ENCODE measurements around the gene CNST. TPM values are rescaled to one million over a fixed set of nuclear protein-coding genes. Genes with fewer than 3 reads are reported as not detected.

The CNST gene
- total and polyA plus RNA-seq, 9 of the 15 experiments (the other 6 are each of a cell fraction or from before 2014, with no cell fraction given), result 17.0 to 55.3 (median 30.8) TPM

- no peak for TF ChIP-seq ZNF146 (CRISPR knock-in tag; IDR thresholded peaks at IDR 0.05; ENCODE audit: unreplicated experiment)
- TF ChIP-seq HDAC3 (IDR thresholded peaks at IDR 0.05; ENCODE audit: borderline replicate concordance, partially characterized antibody), result no peak
- no peak for TF ChIP-seq MAFG (tag; conservative IDR thresholded peaks at IDR 0.05)
- TF ChIP-seq ZNF224 (CRISPR knock-in tag; IDR thresholded peaks at IDR 0.05), result no peak
- TF ChIP-seq SP1 (CRISPR knock-in tag; IDR thresholded peaks at IDR 0.05), result no peak
- no peak for TF ChIP-seq ZNF133 (CRISPR knock-in tag; IDR thresholded peaks at IDR 0.05)
- TF ChIP-seq ZZZ3 (IDR thresholded peaks at IDR 0.05), result no peak
- peak; percentile 27; the same call in 1 of the 2 replicates for TF ChIP-seq CREM (IDR thresholded peaks at IDR 0.05; ENCODE audit: low read depth)
- TF ChIP-seq STAT6 (CRISPR knock-in tag; IDR thresholded peaks at IDR 0.05), result no peak
- no peak for TF ChIP-seq ZNF583 (CRISPR knock-in tag; IDR thresholded peaks at IDR 0.05)
- TF ChIP-seq CHAMP1 (IDR thresholded peaks at IDR 0.05), result peak; percentile 32; the same call in 1 of the 2 replicates
- TF ChIP-seq REST (IDR thresholded peaks at IDR 0.05; ENCODE audit: borderline replicate concordance), result peak; percentile 70; the same call in 1 of the 2 replicates
- TF ChIP-seq REST (CRISPR knock-in tag; IDR thresholded peaks at IDR 0.05; ENCODE audit: low read depth), result no peak
- TF ChIP-seq ZNF780A (CRISPR knock-in tag; IDR thresholded peaks at IDR 0.05), result no peak
- peak; percentile 68 for TF ChIP-seq DPF2 (IDR thresholded peaks at IDR 0.05)
- no peak for TF ChIP-seq ILF3 (IDR thresholded peaks at IDR 0.05; ENCODE audit: borderline replicate concordance)
- TF ChIP-seq SMARCA5 (IDR thresholded peaks at IDR 0.05), result 0 out of 2 replicates have a peak, but pooled peaks have one; percentile 7
These were observed 133.0 kb downstream of the CNST start (continued) for GRCh38 chr1:246699095-246699735.

Data from K562 (cell line).